GM21737 (cell line): ENCODE results near the gene GRB10.
"Not testable (repeated sequence)": the region's sequence is repeated elsewhere in the genome, so short reads cannot be mapped to it uniquely, and the experiment has no call there.

Experiments used
- ATAC-seq: cut with Tn5 transposase; IDR thresholded peaks from one replicate; pipeline ENCODE4 v1.9.1; 2021; ENCODE audit warnings: mild to moderate bottlenecking, moderate library complexity; ENCODE audit not compliant: unreplicated experiment

GRB10 gene

DNA sequence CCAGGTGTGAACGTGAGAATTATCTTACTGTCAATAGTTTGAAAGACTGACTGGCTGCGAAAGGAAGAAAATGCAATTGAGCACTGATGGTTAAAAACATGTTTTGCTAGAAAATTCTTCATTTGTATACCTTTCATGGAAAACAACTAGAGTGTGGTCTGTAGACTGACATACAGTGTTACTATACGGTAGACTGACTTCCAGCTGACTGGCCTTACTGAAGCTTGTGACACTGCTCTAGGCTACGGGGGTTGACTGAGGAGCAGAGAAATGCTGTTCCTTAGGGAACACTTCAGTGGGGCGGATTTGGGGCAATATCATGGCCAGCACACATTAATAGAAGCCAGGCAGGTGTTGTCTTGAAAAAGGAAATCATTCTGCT lies 191.6 kb downstream of the GRB10 start:
- no peak for ATAC-seq

DNA sequence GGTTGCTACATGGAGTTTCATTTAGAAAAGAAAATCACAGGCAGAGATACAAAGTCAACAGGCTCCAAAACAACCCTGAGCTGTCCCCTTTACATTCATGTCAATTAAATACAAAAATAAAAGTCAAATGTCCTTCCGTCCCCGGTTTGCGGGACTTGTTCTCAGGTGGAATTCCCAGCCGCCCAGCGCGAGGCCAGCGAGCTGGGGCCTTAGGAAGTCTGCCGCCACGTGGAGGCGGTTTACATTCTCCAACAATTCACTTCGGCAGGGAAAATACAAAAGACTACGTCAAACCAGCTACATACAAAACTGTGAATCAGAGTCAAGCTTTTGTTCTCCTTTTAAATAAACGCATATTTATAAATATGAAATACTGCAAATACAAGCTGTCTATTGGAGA lies 192.2 kb downstream of the GRB10 start:
- ATAC-seq = no peak

DNA sequence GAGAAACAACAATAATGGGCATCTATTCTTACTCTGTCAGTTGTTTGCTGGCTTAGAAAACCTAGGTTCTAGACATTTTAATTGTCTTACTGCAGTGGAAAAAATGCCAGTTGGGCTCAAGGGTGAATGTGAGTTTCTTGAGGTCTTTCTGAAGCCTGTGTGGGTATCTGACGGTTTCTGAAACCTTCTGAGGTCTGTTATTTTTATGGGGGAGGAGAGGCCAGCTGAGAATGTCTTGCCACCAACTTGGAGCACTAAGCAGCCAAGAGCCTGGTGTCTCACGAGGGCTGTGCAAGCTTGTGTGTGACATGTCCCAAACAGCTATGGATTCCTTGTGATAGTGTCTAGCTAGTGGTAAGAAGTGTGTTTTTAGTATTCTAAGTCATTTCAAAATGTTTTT lies 193.3 kb downstream of the GRB10 start:
- ATAC-seq = no peak

DNA sequence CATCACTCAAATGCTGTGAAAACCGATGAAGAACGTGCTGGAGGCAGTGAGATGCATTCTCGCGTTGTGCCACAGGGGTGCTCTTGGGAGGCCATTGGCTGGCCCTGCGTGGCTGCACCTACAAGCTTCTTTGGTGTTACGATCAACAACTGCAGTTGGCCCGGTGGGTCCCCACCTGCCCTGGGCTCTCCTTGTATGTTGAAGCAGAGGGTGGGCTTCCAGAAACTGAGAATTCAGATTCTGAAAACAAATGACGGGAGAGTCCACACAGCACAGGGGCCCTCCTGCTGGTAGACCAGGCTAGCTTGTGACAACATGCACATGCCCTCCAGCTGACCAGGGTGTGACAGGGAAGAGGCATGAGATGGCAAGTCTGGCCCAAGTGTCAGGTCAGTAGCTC lies 193.8 kb downstream of the GRB10 start:
- no peak for ATAC-seq

DNA sequence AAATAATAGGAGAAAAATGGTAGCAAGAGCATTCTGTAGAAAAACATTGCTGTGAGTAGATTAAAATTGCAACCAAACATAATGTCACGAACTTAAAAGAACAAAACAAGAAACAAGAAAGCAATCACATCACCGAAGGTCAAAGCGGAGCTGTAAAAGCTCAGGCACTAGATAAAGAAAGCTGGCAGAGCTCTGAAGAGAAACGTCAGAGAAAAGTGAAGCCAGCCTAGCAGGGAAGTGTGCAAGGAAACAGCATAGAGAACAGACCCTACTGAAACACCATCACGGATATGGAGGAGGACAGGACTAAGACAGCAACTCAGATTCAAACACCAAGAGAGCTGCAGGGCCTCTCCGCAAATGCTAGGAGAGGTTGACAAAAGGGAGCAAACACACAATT lies 195.0 kb downstream of the GRB10 start:
- no peak for ATAC-seq

DNA sequence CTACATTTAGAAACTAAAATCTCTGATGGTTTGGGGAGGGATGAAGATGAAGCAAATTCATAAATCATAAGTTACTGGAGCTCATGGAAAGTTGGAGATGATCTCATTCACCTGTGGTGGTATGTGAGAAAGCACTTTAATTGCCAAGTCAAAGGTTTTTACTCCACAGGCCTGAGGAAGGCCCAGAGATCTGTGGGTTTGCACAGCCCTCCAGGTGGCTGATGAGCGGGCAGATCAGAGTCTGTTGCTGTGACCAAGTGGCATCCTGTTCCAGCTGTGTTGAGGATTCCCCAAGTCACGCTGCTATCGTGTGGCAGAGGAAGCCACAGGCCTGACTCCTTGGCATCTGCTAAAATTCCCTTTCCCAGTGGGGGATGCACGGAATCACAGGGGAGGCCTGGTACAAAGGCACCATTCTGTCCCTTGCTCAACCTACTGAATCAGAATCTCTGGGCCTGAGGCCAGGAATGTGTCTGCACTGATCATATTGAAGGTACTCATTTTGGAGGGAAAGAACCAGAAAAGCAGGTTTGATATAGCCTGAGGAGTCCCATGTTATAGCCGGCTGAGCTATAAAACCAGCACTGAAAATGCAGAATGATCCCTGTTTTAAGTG lies 197.8 kb downstream of the GRB10 start:
- ATAC-seq = no peak

DNA sequence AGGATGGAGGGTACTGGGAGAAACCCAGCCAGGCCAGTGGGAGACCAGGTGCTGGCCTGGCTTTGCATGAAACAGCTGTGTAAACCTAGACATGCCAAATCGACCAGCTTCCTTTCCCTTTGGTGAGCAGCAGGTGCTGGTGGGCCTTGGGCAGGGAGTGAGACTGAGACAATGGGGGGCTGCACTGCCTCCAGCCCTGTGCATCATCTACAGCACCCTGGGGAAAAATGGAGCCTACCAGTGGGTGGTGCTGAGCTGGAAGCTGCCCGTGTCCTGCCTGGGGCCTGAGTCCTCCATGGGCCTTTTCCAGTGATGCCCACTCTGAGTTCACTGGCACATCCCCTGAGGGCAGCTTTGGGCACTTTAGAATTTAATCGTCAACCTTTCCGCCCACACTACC lies 198.3 kb downstream of the GRB10 start:
- ATAC-seq = no peak

DNA sequence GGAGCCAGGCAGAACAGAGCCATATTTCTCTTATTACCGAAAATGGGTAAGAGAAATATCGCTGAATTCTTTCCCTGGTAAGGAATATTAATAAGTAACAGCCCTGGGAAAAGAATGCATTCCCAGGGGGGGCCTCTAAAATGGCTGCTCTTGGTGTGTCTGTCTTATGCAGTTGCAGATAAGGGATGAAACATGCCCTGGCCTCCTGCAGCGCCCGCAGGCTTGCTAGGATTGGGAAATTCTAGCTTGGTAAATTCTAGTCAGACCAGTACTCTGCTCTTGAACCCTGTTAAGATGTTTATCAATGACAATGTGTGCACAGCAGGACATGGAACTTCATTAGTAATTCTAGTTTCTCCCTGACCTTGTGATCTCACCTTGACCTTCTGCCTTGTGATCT lies 199.4 kb downstream of the GRB10 start:
- not testable (repeated sequence) for ATAC-seq

DNA sequence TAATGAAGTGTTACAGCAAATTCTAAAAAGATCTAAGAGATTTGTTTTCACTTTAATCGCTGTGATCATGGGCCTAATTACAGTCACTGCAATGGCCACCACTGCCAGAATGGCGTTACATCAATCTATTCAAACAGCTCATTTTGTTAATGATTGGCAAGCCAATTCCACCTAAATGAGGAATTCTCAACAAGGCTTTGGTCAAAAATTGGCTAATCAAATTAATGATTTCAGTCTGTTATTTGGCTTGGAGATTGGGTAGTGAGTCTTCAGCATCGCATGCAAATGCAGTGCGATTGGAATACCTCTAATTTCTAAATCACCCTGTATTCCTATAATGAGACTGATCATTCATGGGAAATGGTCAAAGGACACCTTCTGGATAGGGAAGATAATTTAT lies 200.4 kb downstream of the GRB10 start:
- not testable (repeated sequence) for ATAC-seq

DNA sequence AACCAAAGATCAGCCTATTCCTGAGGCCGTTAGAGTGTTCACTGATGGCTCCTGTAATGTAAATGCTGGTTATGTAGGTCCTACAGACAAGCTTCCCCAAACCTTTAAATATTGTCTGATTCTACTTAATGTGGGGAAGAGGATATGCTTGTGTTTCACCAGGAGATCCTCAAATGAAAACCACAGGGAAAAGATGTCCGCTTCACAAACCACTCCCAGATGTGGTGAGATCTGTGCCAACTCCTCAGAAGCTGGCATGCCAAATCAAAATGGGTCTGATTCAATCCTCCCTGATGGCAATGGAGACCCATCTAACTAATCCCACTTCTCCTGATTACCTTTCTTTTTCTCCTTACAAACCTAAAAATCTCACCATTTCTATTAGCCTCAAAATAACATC lies 202.0 kb downstream of the GRB10 start:
- ATAC-seq = not testable (repeated sequence)

DNA sequence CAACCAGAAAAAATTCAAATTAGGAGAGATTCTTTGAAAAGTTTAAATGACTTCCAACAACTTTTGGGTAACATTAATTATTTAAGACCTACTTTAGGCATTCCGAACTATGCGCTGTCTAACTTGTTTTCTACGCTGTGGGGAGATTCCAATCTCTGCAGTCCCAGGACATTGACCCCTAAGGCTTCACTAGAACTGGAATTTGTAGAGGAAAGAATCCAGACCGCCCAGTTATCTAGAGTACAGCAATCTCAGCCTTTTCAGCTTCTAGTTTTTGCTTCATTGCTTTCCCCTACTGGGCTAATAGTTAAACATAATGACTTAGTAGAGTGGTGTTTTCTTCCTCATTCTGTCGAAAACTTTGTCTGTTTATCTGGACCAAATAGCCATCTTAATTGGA lies 202.6 kb downstream of the GRB10 start:
- no peak for ATAC-seq

DNA sequence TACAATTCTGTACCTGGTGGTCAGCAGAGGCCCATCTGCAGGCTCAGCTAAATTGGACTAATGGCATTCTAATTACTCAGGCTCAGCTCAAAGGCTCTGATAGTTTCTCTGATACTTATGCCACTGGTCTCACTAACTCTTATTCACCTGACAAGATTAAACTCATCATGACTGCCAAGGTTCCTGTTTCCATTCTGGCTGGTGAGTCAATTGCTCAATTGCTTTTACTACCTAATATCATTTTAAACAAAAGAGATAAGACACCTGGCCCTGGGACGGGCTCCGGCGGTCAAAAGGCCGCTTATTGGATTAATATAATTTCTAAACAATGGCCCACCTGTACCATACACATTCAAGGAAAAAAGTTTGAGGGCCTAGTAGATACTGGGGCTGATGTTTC lies 204.6 kb downstream of the GRB10 start:
- ATAC-seq = not testable (repeated sequence)

DNA sequence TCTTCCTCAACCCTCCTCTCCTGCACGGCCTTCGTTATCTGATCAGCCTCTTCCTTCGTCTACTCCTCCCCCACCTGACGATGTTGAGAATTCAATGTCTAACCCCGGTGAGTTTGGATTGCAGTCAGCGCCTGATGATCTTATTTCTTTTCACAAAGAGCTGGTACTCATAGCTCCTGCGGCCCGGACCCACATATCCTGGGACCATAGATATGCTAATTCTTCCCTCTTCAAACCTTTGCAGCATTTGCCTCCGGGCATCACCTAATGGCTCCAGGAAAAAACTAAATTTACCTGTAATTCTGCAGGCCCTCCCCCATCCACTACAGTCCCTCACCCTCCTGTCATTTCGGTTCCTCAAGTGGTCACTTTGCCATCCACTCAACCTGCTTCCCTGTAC lies 205.1 kb downstream of the GRB10 start:
- ATAC-seq = no peak

DNA sequence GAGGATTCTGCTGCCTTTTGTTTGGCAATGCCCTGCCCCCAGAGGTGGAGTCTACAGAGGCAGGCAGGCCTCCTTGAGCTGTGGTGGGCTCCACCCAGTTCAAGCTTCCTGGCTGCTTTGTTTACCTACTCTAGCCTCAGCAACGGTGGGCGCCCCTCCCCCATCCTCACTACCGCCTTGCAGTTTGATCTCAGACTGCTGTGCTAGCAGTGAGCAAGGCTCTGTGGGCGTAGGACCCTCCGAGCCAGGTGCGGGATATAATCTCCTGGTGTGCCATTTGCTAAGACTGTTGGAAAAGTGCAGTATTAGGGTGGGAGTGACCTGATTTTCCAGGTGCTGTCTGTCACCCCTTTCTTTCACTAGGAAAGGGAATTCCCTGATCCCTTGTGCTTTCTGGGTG lies 206.3 kb downstream of the GRB10 start:
- not testable (repeated sequence) for ATAC-seq

DNA sequence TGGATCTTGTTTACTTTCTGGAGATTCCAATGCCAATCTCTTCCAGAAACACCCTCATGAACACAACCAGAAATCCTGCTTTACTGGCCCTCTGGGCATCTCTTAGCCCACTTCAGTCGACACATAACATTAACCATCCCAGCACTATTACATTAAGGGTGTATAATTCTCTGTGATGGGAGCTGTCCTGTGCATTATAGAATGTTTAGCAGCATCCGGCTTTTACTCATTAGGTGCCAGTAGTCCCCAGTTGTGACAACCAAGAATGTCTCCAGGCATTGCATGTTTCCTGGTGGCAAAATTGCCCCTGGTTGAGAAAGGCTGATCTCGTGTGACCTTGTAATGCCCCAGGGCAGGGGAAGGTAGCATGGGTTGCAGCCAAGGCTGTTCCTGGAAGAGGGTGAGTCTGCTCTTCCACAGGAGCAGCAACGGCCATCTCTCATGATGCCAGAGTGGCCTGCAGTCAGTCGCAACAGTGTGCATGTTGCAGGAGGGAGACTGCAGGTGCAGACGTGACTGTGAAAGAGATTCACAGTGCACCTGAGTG lies 214.9 kb downstream of the GRB10 start:
- ATAC-seq = no peak

DNA sequence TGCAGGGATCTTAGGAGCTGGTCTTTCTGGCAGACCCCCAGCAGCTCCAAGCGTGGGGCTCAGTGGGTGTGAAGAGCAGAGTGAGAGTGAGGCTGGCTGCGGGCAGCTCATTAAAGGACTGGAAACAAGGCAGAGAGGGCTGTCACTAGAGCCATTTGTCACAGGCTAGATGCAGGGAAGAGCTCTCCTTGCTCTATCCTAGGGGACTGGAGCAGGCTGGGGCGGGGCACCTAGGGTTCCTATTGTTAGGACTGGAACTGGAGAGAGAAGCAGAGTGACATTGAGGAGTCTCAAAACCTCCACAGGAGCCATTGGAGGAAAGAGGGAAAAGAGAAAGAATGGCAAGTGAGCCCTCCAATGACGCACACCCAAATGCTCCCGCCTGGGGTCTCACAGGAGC lies 216.7 kb downstream of the GRB10 start:
- ATAC-seq = no peak

DNA sequence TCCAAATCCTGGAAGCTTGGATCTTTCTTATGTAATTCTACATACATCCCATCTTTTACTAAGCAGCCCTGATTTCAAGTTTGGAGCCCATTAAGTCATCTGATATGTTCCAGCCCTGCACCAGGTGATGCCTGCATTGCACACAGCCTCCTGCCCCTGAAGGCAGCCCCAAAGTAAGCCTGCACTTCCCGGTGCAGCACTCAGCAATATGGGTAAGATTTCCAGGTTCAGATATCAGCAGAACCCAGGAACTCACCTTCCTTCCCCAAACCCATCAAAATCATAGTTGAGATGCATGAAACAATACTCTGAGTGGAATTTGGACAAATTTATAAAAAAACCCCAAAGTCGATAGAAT lies 217.2 kb downstream of the GRB10 start:
- no peak for ATAC-seq

DNA sequence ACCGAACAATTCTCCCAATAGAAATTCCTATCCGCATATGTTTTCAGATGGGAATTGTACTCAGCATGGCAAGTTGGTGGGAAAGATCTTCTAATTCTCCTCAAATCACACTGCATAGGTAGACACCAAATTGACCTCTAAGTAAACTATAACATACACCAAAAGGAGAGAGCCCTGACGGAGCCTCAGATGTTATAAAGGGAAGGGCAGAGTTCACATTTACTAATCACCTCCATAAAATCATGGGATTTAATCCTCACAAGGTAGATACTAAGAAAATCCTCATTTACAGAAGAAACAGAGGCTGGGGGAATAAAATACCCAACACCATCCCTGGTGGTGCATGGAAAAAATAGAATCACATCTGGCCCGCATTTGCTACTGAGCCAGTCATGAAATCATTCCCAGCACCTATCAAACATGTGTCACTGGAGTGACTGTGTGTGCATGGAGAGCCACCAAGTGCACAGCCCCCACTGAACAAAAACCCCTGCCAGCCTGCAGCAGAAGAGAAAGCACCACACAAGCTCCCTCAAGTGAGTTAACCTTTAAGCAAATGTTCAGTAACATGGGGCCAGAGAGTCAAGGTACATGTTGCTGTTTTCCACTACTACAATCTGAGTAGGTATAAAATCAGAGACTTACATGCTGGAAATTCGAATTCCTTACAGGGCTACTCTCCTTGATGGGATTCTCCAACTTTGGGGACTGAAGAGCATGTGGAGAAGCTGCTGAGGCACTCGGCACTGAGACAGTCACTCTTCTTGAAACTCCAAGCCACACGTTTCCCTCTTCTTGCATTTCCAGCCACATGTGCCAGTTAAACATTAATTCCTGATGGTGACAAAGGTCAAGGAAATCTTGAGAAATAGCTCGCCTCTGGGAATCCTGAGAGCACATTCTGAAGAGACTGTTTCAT lies 217.8 kb downstream of the GRB10 start, which contains the start of gene DDC:
Gene DDC, minus strand, starts transcription at position 766 of the 919 bp plus-strand sequence. CDS start 21,320 bp downstream, outside the sequence.
- ATAC-seq = no peak

DNA sequence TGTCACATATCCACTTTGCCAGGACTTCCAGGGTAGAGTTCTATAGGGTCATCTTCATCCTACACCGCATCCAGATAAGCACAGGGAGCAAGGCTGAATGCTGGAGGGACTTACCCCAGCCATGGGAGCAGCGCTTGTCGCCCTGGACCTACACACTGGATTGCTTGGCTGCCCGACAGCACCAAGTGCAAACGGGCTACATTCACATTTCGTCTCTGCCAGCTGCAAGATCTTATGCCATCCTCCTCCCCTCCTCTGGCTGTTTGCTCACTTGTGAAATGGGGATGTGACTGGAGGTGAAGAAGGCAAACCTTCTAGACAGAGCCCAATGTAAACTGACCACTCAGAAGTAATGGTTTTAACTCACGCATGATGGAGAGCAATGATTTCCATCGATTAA lies 218.5 kb downstream of the GRB10 start:
- ATAC-seq = no peak

DNA sequence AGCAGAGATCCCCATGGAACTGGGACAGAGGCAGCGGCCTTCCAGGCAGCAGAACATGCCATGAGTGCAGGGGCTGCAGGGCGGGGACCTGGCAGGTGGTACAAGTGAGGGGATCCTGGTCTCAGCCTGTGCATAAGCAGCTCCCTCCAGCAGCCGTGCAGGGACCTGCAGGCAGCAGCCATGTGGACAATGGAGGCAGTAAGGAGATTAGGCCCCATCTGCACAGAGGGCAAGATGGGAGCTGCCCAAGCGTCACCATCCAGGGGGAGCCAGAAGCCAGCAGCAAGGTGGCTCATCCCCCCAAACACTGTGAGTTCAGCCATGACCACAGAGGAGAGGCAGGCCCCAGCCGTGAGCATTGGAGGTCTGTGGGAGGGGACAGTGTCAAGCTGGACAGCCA lies 220.6 kb downstream of the GRB10 start:
- no peak for ATAC-seq

DNA sequence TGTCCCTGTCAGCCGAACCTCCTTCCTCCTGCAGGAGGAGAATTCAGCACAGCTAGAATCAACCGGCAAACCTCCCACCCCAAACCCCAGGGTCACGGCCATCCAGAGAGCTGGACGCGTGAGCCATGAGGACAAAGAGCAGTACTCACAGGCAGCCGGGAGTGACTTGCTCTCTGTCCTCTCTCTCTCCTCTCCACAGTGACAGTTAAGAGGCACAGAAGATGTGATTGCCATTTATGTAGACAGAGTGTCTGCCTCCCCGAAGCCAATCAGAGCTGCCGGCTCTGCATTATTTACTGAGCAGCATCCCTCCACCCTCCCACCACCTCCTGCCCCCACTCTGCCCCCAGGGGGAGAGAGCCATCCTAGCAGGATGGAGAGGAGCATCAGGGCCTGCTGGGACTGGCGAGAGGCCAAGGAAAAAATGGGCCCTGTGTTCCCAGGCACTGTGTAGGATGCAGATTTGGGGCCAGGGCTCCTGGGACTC lies 221.8 kb downstream of the GRB10 start:
- no peak for ATAC-seq

DNA sequence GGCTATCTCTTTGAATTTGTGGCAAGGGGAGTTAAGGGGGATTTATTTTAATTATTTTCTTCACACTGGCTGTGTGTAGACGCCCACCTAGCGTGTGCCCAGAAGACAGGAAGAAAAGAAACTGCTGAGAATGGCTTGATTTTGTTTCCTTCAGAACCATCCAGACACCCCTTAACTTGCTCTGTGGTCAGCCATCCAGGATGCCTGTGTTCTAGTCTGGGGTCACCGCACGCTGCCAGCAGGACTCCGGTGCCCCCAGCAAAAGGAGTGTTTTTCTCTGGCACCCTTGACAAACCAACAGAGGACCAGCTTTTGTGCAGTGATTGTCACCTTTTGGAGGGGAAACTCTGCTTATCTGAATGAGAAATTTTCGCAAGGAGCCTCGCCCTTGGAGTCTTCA lies 222.8 kb downstream of the GRB10 start:
- no peak for ATAC-seq
